A673 (cell line): ENCODE data around the gene EEF1G.

Source experiments
- EZH2 ChIP-seq: fragments of 200-600 bp; sonication (generic); IDR thresholded peaks from 2 replicates; pipeline ENCODE4 v1.6.1; 2017; ENCODE audit warnings: borderline replicate concordance, low read depth, mild to moderate bottlenecking, mixed read lengths, antibody characterized with exemption, low read length; ENCODE audit not compliant: poor library complexity, severe bottlenecking
- TF ChIP-seq, protein P1 (sequence below): fragments of 300-800, 200-600 bp; sonication (generic); conservative IDR thresholded peaks from 2 replicates; pipeline ENCODE4 v1.5.1; 2017; ENCODE audit warnings: low read depth, mild to moderate bottlenecking, antibody characterized with exemption, low read length, moderate library complexity, mixed read lengths

DNA sequence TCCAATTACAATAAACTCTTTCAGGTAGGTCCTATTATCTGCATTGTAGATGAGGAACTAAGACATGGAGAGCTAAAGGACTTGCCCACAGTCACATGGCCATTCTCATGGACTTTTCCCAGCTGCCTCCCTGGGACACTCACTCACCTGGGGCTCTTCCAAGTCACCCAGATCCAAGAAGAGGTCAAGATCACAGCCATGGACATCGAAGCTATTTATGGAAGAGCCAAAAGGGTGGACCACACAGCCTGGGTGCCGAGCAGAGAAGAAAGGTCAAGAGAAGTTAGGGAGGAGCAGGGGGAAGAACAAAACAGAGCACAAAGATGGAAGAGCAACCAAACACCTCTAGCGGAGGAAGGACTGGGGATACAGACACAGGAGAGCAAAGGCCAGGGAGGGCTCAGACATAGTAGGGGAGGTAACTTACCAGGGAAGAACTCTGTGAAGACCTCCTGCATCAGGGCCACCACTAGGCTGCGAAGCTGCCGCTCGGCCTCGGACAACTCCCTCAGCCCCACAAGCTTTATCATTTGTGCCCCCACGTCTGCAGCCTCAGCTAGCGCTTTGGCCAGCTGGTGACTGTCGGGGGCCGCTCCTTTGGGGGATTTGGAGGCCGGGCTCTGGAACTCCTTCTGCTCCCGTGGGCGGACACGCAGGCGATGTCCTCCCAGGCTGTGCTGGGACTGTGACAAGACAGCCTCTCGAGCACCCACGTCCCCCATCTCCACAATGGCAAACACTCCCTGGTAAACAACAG is 7.4 kb upstream of the EEF1G start:
- TF ChIP-seq, protein P1, sequence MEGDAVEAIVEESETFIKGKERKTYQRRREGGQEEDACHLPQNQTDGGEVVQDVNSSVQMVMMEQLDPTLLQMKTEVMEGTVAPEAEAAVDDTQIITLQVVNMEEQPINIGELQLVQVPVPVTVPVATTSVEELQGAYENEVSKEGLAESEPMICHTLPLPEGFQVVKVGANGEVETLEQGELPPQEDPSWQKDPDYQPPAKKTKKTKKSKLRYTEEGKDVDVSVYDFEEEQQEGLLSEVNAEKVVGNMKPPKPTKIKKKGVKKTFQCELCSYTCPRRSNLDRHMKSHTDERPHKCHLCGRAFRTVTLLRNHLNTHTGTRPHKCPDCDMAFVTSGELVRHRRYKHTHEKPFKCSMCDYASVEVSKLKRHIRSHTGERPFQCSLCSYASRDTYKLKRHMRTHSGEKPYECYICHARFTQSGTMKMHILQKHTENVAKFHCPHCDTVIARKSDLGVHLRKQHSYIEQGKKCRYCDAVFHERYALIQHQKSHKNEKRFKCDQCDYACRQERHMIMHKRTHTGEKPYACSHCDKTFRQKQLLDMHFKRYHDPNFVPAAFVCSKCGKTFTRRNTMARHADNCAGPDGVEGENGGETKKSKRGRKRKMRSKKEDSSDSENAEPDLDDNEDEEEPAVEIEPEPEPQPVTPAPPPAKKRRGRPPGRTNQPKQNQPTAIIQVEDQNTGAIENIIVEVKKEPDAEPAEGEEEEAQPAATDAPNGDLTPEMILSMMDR, result no peak
- TF ChIP-seq EZH2, result no peak
